GM18520 (cell line): ENCODE measurements around the gene SPTAN1.
"Not testable (repeated sequence)": the region's sequence is repeated elsewhere in the genome, so short reads cannot be mapped to it uniquely, and the experiment has no call there.

Experiments
- ATAC-seq: cut with Tn5 transposase; IDR thresholded peaks from one replicate; pipeline ENCODE4 v1.9.1; 2021; ENCODE audit not compliant: unreplicated experiment

SPTAN1 gene

GRCh38 chr9:128552744-128553440 is 505 bp downstream of the SPTAN1 start:
- peak; percentile 21 for ATAC-seq

- ATAC-seq, result no peak
These were observed 1.3 kb downstream of the SPTAN1 start for GRCh38 chr9:128553728-128554127.

- ATAC-seq, result no peak
These were observed 1.9 kb downstream of the SPTAN1 start for GRCh38 chr9:128554155-128554862.

- no peak for ATAC-seq
These were observed 2.9 kb downstream of the SPTAN1 start for GRCh38 chr9:128555180-128555721.

- ATAC-seq, result no peak
These were observed 3.9 kb downstream of the SPTAN1 start for GRCh38 chr9:128556276-128556675.

- ATAC-seq, result no peak
These were observed 4.7 kb downstream of the SPTAN1 start for GRCh38 chr9:128556926-128557634.

- peak; percentile 67 for ATAC-seq
These were observed 6.3 kb downstream of the SPTAN1 start for GRCh38 chr9:128558431-128559310.

GRCh38 chr9:128565578-128565977 is 13.2 kb downstream of the SPTAN1 start:
- no peak for ATAC-seq

GRCh38 chr9:128568470-128569078 is 16.2 kb downstream of the SPTAN1 start:
- ATAC-seq, result no peak

GRCh38 chr9:128575469-128575868 is 23.1 kb downstream of the SPTAN1 start:
- no peak for ATAC-seq

- ATAC-seq, result no peak
These were observed 23.5 kb downstream of the SPTAN1 start for GRCh38 chr9:128575916-128576315.

GRCh38 chr9:128577206-128577605 is 24.8 kb downstream of the SPTAN1 start:
- no peak for ATAC-seq

- no peak for ATAC-seq
These were observed 26.8 kb downstream of the SPTAN1 start for GRCh38 chr9:128579194-128579593.

GRCh38 chr9:128580731-128581130 is 28.3 kb downstream of the SPTAN1 start:
- ATAC-seq, result no peak

GRCh38 chr9:128585155-128585554 is 32.8 kb downstream of the SPTAN1 start:
- not testable (repeated sequence) for ATAC-seq

GRCh38 chr9:128586934-128587333 is 34.5 kb downstream of the SPTAN1 start:
- not testable (repeated sequence) for ATAC-seq

GRCh38 chr9:128587453-128587852 is 35.1 kb downstream of the SPTAN1 start:
- no peak for ATAC-seq

- ATAC-seq, result no peak
These were observed 36.3 kb downstream of the SPTAN1 start for GRCh38 chr9:128588581-128589233.

GRCh38 chr9:128593039-128593438 is 40.7 kb downstream of the SPTAN1 start:
- no peak for ATAC-seq

GRCh38 chr9:128593856-128594255 is 41.5 kb downstream of the SPTAN1 start:
- no peak for ATAC-seq
